Adrenal gland (tissue), 5 donors: ENCODE results near the gene VAMP1.

ENCODE experiments used
- CTCF ChIP-seq, 6 experiments: fragments of 450-650 bp in 4 of 6; fragments of 200-600 bp in 2 of 6; sonication (generic) in 1 of 6; IDR thresholded peaks; 1 replicate in 5 of 6; 2 replicates in 1 of 6; pipeline versions ENCODE4 v1.5.1 to v1.8.0; 2016 to 2021; ENCODE audit warnings: antibody characterized with exemption in 6 of 6, mild to moderate bottlenecking in 2 of 6, moderate library complexity in 1 of 6
- POLR2A ChIP-seq, 2 donors: fragments of 450-650 bp; IDR thresholded peaks; one replicate each; pipeline ENCODE4 v1.6.1; 2017; ENCODE audit warnings: antibody characterized with exemption in 2 of 2, mild to moderate bottlenecking in 2 of 2, moderate library complexity in 1 of 2
- donor health status: DM: no; HTN: no; CAD: no.

- no peak for TF ChIP-seq CTCF (IDR thresholded peaks at IDR 0.05)
- no peak for TF ChIP-seq POLR2A (IDR thresholded peaks at IDR 0.05)
These were observed 8.1 kb downstream of the VAMP1 start for GRCh38 chr12:6462234-6462995.
